Caco-2 (cell line): ENCODE results near the gene MBNL2. TPM values are rescaled to one million over a fixed set of nuclear protein-coding genes. Genes with fewer than 3 reads are reported as not detected.

Source experiments
- BruUV-seq: library from RNA; stranded (reverse); fragments of 400-500 nt; replicated peaks from 2 replicates; lab custom pipeline; 2021; lab: Mats Ljungman, UMichigan
- CTCF ChIA-PET: fragments of 300-600 bp; sonication (Branson Sonifier 250); formaldehyde crosslinking; loops from one replicate; lab custom pipeline; 2022; ENCODE audit warnings: antibody characterized with exemption; lab: Charles Lee
- POLR2A ChIA-PET: fragments of 300-600 bp; sonication (Branson Sonifier 250); formaldehyde crosslinking; loops from one replicate; lab custom pipeline; 2022; ENCODE audit warnings: antibody characterized with exemption; lab: Charles Lee
- DNase-seq, 2 experiments: peaks; one replicate each; pipeline versions ENCODE4 v3.0.0 to v3.0.0-alpha.2; 2020 to 2022
- H3K27me3 ChIP-seq: replicated peaks from 2 replicates; pipeline ENCODE4 v1.6.0; 2011; ENCODE audit warnings: low read length; ENCODE audit not compliant: control insufficient read depth, insufficient read depth
- H3K36me3 ChIP-seq: 2 replicates; pipeline ENCODE4 v1.5.1; 2011; ENCODE audit warnings: low read length; ENCODE audit not compliant: control insufficient read depth, insufficient read depth
- H3K4me1 ChIP-seq: fragments of 250-450 bp; sonication (Bioruptor Pico); 2 replicates; pipeline ENCODE4 v1.5.1; 2020; ENCODE audit warnings: mild to moderate bottlenecking
- H3K4me3 ChIP-seq: 2 replicates; pipeline ENCODE4 v1.5.1; 2011; ENCODE audit warnings: low read depth, mild to moderate bottlenecking, control low read depth, low read length
- H3K9me3 ChIP-seq: fragments of 250-450 bp; sonication (Bioruptor Pico); 2 replicates; pipeline ENCODE4 v1.5.1; 2020; ENCODE audit warnings: mild to moderate bottlenecking, moderate library complexity
- H3K27ac Mint-ChIP-seq: one replicate; pipeline ENCODE4 v1.8.0; 2022; ENCODE audit warnings: mixed read lengths; ENCODE audit not compliant: unreplicated experiment
- H3K27me3 Mint-ChIP-seq: one replicate; pipeline ENCODE4 v1.8.0; 2022; ENCODE audit warnings: mixed read lengths; ENCODE audit not compliant: insufficient read depth, unreplicated experiment
- H3K36me3 Mint-ChIP-seq: one replicate; pipeline ENCODE4 v1.8.0; 2022; ENCODE audit warnings: mild to moderate bottlenecking, mixed read lengths; ENCODE audit not compliant: insufficient read depth, unreplicated experiment
- H3K4me1 Mint-ChIP-seq: one replicate; pipeline ENCODE4 v1.8.0; 2022; ENCODE audit warnings: low read depth, mixed read lengths; ENCODE audit not compliant: unreplicated experiment
- H3K4me3 Mint-ChIP-seq: one replicate; pipeline ENCODE4 v1.8.0; 2022; ENCODE audit warnings: mild to moderate bottlenecking, moderate library complexity, mixed read lengths; ENCODE audit not compliant: unreplicated experiment
- H3K9me3 Mint-ChIP-seq: one replicate; pipeline ENCODE4 v1.8.0; 2022; ENCODE audit warnings: mixed read lengths; ENCODE audit not compliant: unreplicated experiment
- intact Hi-C: fragments of 100-400 bp; cut with micrococcal nuclease; formaldehyde crosslinking; loops from one replicate; pipeline ENCODE4 v1.10.0; 2022; ENCODE audit not compliant: unreplicated experiment
- total RNA-seq: library from RNA; stranded (reverse); gene quantifications from 2 replicates; pipeline ENCODE4 v1.2.3, GENCODE V29; 2022
- TF ChIP-seq, protein P1 (sequence below), 2 experiments: fragments of 200-600 bp in 1 of 2; IDR thresholded peaks; 1 replicate in 1 of 2; 2 replicates in 1 of 2; pipeline versions ENCODE4 v1.5.1 to v1.8.0; 2011 to 2022; ENCODE audit warnings: antibody characterized with exemption in 1 of 2, control low read depth in 1 of 2, inconsistent platforms in 1 of 2, low read depth in 1 of 2, low read length in 1 of 2, mild to moderate bottlenecking in 1 of 2, moderate library complexity in 1 of 2; ENCODE audit not compliant: insufficient read depth in 1 of 2, severe bottlenecking in 1 of 2, unreplicated experiment in 1 of 2

The MBNL2 gene
- total RNA-seq, 1 experiment from 2014 or later = 41.6 TPM

DNA sequence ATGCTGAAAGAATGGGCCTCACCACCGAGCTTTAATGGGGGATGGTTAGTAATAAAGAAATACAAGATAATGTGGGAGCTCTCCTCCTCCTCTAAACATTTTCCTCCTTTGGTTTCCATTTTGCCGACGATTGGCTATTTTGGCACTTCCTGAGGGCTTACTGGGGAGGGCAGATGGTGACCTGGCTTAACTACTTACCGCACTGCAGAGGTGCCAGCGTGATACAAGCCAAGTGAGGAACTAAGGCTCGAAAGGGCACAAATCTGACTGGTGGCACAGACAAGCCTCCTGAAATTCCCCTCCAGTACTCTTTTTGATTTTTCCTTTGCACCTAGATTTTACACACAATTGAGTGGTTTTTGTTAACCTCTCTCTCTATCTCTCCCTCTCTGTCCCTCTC is 158.6 kb downstream of the MBNL2 start:
- Histone ChIP-seq H3K4me3 (no peak overlapping the region), H3K36me3 (no peaks in the 10 kb centered on the region; the same call in 1 of the 2 replicates), H3K27me3 (no peaks in the 10 kb centered on the region), H3K4me1 (no peaks in the 10 kb centered on the region), H3K9me3 (no peaks in the 10 kb centered on the region)
- intact Hi-C loops = no loop called here
- no TSS peak for BruUV-seq
- H3K27me3 Mint-ChIP-seq = no peaks in the 10 kb centered on the region
- no peak overlapping the region for H3K4me3 Mint-ChIP-seq
- no peaks in the 10 kb centered on the region for H3K9me3 Mint-ChIP-seq
- CTCF ChIA-PET = no interaction called here
- POLR2A ChIA-PET = no interaction called here
- TF ChIP-seq, protein P1, sequence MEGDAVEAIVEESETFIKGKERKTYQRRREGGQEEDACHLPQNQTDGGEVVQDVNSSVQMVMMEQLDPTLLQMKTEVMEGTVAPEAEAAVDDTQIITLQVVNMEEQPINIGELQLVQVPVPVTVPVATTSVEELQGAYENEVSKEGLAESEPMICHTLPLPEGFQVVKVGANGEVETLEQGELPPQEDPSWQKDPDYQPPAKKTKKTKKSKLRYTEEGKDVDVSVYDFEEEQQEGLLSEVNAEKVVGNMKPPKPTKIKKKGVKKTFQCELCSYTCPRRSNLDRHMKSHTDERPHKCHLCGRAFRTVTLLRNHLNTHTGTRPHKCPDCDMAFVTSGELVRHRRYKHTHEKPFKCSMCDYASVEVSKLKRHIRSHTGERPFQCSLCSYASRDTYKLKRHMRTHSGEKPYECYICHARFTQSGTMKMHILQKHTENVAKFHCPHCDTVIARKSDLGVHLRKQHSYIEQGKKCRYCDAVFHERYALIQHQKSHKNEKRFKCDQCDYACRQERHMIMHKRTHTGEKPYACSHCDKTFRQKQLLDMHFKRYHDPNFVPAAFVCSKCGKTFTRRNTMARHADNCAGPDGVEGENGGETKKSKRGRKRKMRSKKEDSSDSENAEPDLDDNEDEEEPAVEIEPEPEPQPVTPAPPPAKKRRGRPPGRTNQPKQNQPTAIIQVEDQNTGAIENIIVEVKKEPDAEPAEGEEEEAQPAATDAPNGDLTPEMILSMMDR (IDR thresholded peaks at IDR 0.05; ENCODE audit: insufficient read depth in 1 of 2, low read depth in 1 of 2, low read length in 1 of 2, severe bottlenecking in 1 of 2, unreplicated experiment in 1 of 2) = no peak
- no peak for DNase-seq
- no peak overlapping the region for H3K27ac Mint-ChIP-seq
- no peaks in the 10 kb centered on the region for H3K4me1 Mint-ChIP-seq
- peaks cover 34% of the 10 kb centered on the region for H3K36me3 Mint-ChIP-seq

DNA sequence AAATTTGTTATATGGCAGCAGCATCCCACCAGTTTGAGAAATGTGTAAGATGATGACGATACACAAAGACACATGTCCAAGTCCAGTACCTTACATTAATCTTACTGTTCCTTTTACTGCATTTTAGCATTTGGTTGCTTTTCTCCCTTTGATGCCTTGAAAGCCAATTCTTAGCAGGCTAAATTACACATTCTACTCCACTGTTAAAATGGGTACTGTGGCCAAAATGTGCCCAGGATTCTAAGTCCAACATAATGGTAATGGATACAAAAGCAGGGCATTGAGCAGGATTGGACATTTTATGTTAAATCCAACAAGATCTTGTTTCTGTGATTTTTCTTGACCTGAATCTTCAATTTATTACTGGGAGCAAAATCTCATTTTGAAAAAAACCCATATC is 159.1 kb downstream of the MBNL2 start:
- Mint-ChIP-seq H3K36me3 (peaks cover 34% of the 10 kb centered on the region), H3K4me1 (no peaks in the 10 kb centered on the region), H3K4me3 (no peak overlapping the region), H3K27me3 (no peaks in the 10 kb centered on the region), H3K9me3 (no peaks in the 10 kb centered on the region), H3K27ac (no peak overlapping the region)
- Histone ChIP-seq H3K36me3 (no peaks in the 10 kb centered on the region; the same call in 1 of the 2 replicates), H3K4me3 (no peak overlapping the region), H3K9me3 (no peaks in the 10 kb centered on the region), H3K27me3 (no peaks in the 10 kb centered on the region), H3K4me1 (no peaks in the 10 kb centered on the region)
- POLR2A ChIA-PET = no interaction called here
- TF ChIP-seq, protein P1 (IDR thresholded peaks at IDR 0.05; ENCODE audit: insufficient read depth in 1 of 2, low read depth in 1 of 2, low read length in 1 of 2, severe bottlenecking in 1 of 2, unreplicated experiment in 1 of 2) = no peak
- CTCF ChIA-PET = no interaction called here
- no peak for DNase-seq
- intact Hi-C loops = no loop called here
- BruUV-seq = no TSS peak

DNA sequence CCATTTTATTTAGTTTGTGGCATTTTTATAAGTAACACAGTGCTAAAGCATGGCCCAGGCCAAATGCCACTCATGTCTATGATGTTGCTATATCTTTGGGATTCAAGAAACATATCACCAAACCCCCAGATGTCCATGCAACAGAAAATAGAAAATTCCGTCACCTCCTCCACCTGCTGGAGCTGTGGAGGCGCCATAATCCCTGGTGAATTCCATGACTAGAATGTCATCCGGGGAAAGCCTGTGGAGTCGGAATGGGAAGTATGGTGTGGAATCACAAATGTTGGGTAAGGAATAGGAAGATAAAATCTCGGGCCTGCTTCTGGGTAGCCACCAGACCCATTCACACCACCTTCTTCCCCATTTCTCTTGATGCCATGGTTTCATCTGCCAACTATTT is 160.1 kb downstream of the MBNL2 start:
- no peaks in the 10 kb centered on the region for H3K4me1 ChIP-seq
- Mint-ChIP-seq H3K36me3 (peaks cover 33% of the 10 kb centered on the region), H3K27me3 (no peaks in the 10 kb centered on the region), H3K27ac (no peak overlapping the region), H3K4me3 (no peak overlapping the region), H3K4me1 (no peaks in the 10 kb centered on the region), H3K9me3 (no peaks in the 10 kb centered on the region)
- no peaks in the 10 kb centered on the region for H3K9me3 ChIP-seq
- DNase-seq = no peak
- ChIA-PET POLR2A (no interaction called here), CTCF (no interaction called here)
- no TSS peak for BruUV-seq
- TF ChIP-seq, protein P1 (IDR thresholded peaks at IDR 0.05; ENCODE audit: insufficient read depth in 1 of 2, low read depth in 1 of 2, low read length in 1 of 2, severe bottlenecking in 1 of 2, unreplicated experiment in 1 of 2) = no peak
- H3K4me3 ChIP-seq = no peak overlapping the region
- intact Hi-C loops = no loop called here
- no peaks in the 10 kb centered on the region; the same call in 1 of the 2 replicates for H3K36me3 ChIP-seq
- H3K27me3 ChIP-seq = no peaks in the 10 kb centered on the region
